Kidney (tissue), 14 donors: ENCODE results near the gene SOX5. TPM values are rescaled to one million over a fixed set of nuclear protein-coding genes. Genes with fewer than 3 reads are reported as not detected.

ENCODE experiments used
- DNase-seq, 5 donors: peaks; one replicate each; pipeline ENCODE4 v3.0.0-alpha.2; 2013 to 2020
- FAIRE-seq: peaks from 2 replicates; lab custom pipeline; 2012; peaks lifted over from hg19 to GRCh38; lab: Jason Lieb, UNC
- H3K27ac ChIP-seq, 2 donors: one replicate each; pipeline ENCODE4 v1.7.0; 2013; ENCODE audit warnings: low read depth in 2 of 2, low read length in 2 of 2, inconsistent platforms in 1 of 2
- H3K27me3 ChIP-seq: one replicate; pipeline ENCODE4 v1.7.1; 2013; ENCODE audit warnings: low read length, inconsistent platforms; ENCODE audit not compliant: control insufficient read depth, insufficient read depth
- H3K36me3 ChIP-seq, 3 donors: one replicate each; pipeline versions ENCODE4 v1.7.0 to v1.7.1; 2013; ENCODE audit warnings: low read length in 3 of 3, control low read depth in 1 of 3, inconsistent platforms in 1 of 3; ENCODE audit not compliant: insufficient read depth in 3 of 3, control insufficient read depth in 2 of 3
- H3K4me1 ChIP-seq, 3 donors: one replicate each; pipeline versions ENCODE4 v1.7.0 to v1.7.1; 2013; ENCODE audit warnings: low read length in 3 of 3, inconsistent platforms in 1 of 3, low read depth in 1 of 3; ENCODE audit not compliant: control insufficient read depth in 2 of 3, insufficient read depth in 2 of 3
- H3K4me3 ChIP-seq, 3 donors: one replicate each; pipeline versions ENCODE4 v1.7.0 to v1.8.1; 2013; ENCODE audit warnings: low read length in 3 of 3, control low read depth in 1 of 3, inconsistent platforms in 1 of 3
- H3K9ac ChIP-seq, 3 donors: one replicate each; pipeline versions ENCODE4 v1.7.0 to v1.7.1; 2013; ENCODE audit warnings: low read length in 3 of 3, control low read depth in 1 of 3, inconsistent platforms in 1 of 3
- H3K9me3 ChIP-seq, 3 donors: one replicate each; pipeline versions ENCODE4 v1.7.0 to v1.7.1; 2013; ENCODE audit warnings: low read length in 3 of 3, control low read depth in 1 of 3, inconsistent platforms in 1 of 3; ENCODE audit not compliant: control insufficient read depth in 2 of 3, insufficient read depth in 1 of 3
- intact Hi-C: fragments of 100-400 bp; cut with DNase I; formaldehyde crosslinking; loops from one replicate; pipeline ENCODE4 v1.11.1; 2022
- polyA plus RNA-seq: library from polyadenylated mRNA; stranded (reverse); fragments of 350-450 nt; fragmentation: Illumina TruSeq; extraction: RNeasy Lipid Tissue Mini Kit (QIAGEN cat#74804); gene quantifications from one replicate; pipeline ENCODE4 v1.2.3, GENCODE V29; 2014; ENCODE audit warnings: low read depth, low replicate concordance; ENCODE audit not compliant: insufficient read depth
- total RNA-seq: library from RNA; stranded (reverse); fragmentation: NEBNext Ultra II Directional; extraction: Animal tissue kit (Norgen Biotek cat#: 25700); gene quantifications from one replicate; pipeline ENCODE4 v1.2.1, GENCODE V29; 2021
- TF ChIP-seq, protein P1 (sequence below): IDR thresholded peaks from 3 replicates; pipeline ENCODE4 v1.5.1; 2012; ENCODE audit warnings: mild to moderate bottlenecking, moderate library complexity, borderline replicate concordance; ENCODE audit not compliant: insufficient read depth; ENCODE audit errors: extremely low read depth
- donor health status: control.
- donor health status: control.
- donor health status: control.
- donor health status: control.
- donor health status: control.
- donor health status: DM: yes; HTN: yes; CAD: no.
- donor health status: Normal renal cell carcinoma (clear cell type).

The SOX5 gene
- total and polyA plus RNA-seq, 2 donors from 2014 or later: 0.54 to 10.8 TPM

GRCh38 chr12:23536293-23536692, 413.2 kb downstream of the SOX5 start:
- FAIRE-seq: no peak
- no peak overlapping the region for H3K4me3 ChIP-seq
- H3K9ac ChIP-seq: no peak overlapping the region
- no peak overlapping the region for H3K27ac ChIP-seq
- H3K9me3 ChIP-seq: no peaks in the 10 kb centered on the region
- DNase-seq: peak in 1 of 5 donors; percentile 17
- intact Hi-C loops: no loop called here
- TF ChIP-seq, protein P1, sequence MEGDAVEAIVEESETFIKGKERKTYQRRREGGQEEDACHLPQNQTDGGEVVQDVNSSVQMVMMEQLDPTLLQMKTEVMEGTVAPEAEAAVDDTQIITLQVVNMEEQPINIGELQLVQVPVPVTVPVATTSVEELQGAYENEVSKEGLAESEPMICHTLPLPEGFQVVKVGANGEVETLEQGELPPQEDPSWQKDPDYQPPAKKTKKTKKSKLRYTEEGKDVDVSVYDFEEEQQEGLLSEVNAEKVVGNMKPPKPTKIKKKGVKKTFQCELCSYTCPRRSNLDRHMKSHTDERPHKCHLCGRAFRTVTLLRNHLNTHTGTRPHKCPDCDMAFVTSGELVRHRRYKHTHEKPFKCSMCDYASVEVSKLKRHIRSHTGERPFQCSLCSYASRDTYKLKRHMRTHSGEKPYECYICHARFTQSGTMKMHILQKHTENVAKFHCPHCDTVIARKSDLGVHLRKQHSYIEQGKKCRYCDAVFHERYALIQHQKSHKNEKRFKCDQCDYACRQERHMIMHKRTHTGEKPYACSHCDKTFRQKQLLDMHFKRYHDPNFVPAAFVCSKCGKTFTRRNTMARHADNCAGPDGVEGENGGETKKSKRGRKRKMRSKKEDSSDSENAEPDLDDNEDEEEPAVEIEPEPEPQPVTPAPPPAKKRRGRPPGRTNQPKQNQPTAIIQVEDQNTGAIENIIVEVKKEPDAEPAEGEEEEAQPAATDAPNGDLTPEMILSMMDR: no peak
- H3K36me3 ChIP-seq: no peaks in the 10 kb centered on the region
- H3K4me1 ChIP-seq: no peaks in the 10 kb centered on the region
- no peaks in the 10 kb centered on the region for H3K27me3 ChIP-seq

GRCh38 chr12:23535441-23535840, 414.0 kb downstream of the SOX5 start:
- H3K4me3 ChIP-seq: no peak overlapping the region
- FAIRE-seq (no peak), DNase-seq (no peak)
- H3K27me3 ChIP-seq: no peaks in the 10 kb centered on the region
- TF ChIP-seq, protein P1: no peak
- no peak overlapping the region for H3K9ac ChIP-seq
- H3K36me3 ChIP-seq: no peaks in the 10 kb centered on the region
- H3K27ac ChIP-seq: no peak overlapping the region
- H3K4me1 ChIP-seq: no peaks in the 10 kb centered on the region
- H3K9me3 ChIP-seq: no peaks in the 10 kb centered on the region
- intact Hi-C loops: no loop called here

DNA sequence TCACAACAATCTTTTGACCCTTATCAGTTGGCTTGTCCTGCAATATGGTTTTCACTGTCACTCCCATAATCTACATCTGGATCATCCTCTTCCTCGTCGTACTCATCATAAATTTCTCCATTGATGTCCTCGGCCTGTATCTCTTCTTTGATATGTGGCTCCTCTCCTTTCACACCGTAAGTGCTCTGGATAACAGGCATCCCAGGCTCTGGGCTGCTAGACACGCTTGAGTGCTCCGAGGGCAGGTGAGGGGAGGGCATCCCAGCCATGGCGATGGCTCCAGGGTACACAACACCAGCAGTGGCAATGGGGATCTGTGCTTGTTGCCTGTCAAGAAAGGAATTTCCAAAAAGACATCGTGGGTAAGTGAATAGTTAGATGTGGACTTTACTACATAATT, 415.3 kb downstream of the SOX5 start:
- Histone ChIP-seq H3K4me1 (no peaks in the 10 kb centered on the region), H3K4me3 (no peak overlapping the region), H3K27ac (no peak overlapping the region), H3K9me3 (no peaks in the 10 kb centered on the region), H3K27me3 (no peaks in the 10 kb centered on the region), H3K9ac (no peak overlapping the region), H3K36me3 (no peaks in the 10 kb centered on the region)
- DNase-seq: no peak
- TF ChIP-seq, protein P1: no peak
- intact Hi-C loops: no loop called here
- no peak for FAIRE-seq

DNA sequence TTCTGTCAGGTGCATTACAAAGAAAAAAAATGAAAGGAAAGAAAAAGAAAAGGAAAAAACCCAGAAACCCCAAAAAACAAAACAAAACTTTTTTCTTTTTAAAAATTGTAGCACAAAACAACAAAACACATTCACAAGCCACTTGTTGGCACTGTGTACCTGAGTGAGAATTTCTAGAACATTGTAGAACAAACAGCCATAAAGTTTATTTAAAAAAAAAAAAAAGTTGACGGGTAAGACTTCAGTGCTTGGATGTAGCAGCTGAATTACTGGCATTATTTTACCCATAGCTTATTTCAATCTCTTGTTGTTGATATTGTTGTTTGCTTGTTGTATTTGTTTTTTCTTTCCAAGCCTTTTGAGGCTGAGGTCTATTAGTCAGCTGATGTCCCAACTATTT, 415.8 kb downstream of the SOX5 start:
- H3K4me1 ChIP-seq: no peaks in the 10 kb centered on the region
- FAIRE-seq (no peak), DNase-seq (no peak)
- H3K27ac ChIP-seq: no peak overlapping the region
- H3K27me3 ChIP-seq: no peaks in the 10 kb centered on the region
- no peaks in the 10 kb centered on the region for H3K9me3 ChIP-seq
- no peak overlapping the region for H3K9ac ChIP-seq
- H3K36me3 ChIP-seq: no peaks in the 10 kb centered on the region
- H3K4me3 ChIP-seq: no peak overlapping the region
- TF ChIP-seq, protein P1: no peak
- intact Hi-C loops: no loop called here
